Activated CD4-positive, alpha-beta T cell treated with anti-CD3 and anti-CD28 coated beads, Interleukin-2, amount 50 U/mL, for 4 hours (primary cell): Measurements from ENCODE around the gene CEBPZ.
"Not testable (repeated sequence)": the region's sequence is repeated elsewhere in the genome, so short reads cannot be mapped to it uniquely, and the experiment has no call there.

Source experiments
- DNase-seq, 2 experiments: peaks; one replicate each; pipeline ENCODE4 v3.0.0-alpha.2; 2020

Gene CEBPZ

DNA sequence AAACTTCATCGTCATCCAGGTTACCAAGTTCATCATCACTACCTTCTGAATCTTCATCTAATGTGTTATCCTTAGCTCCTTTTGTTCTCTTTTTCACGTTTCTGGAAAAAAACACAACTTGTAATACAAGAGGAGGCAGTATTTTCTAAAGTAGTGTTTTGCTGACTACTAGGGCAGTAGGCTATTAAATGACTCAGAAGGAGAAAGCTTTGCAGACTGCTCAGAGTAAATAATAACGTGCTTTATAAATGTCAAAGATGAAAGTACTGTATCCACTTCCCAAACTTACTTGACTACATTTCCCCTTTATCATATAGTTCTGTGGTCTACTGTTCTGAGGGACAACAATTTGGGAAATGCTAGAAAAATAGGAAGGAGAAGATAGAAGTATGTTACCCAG lies 19.5 kb downstream of the CEBPZ start:
- DNase-seq: no peak

DNA sequence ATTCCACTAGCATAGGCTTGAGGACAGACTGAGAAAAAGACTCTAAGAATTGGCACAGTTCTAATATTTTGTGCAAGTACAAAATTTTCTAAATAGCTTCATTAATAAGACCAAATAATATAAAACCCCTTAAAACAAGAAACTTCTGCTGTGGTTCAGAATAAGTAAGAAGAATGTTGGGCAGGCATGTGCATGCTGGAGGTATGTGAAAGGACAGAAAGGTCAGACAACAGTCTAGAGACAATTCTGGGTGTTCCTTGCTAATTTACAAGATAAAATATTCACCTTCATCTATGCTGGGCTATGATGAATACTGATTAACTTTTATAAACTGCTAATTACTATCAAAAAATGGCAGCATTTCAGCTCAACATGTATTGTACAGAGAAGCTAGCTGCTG lies 20.2 kb downstream of the CEBPZ start:
- no peak for DNase-seq

DNA sequence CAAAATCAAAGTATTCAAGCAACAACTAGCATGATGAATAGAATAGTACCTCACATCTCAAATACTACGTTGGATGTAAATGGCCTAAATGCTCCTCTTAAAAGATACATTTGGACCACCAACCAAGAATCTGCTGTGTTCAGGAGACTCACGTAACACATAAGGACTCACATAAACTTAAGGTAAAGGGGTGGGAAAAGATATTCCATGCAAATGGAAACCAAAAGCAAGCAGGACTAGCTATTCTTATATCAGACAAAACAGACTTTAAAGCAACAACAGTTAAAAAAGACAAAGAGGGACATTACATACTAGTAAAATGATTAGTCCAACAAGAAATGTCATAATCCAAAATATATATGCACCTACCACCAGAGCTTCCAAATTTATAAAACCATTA lies 24.6 kb downstream of the CEBPZ start:
- DNase-seq: not testable (repeated sequence)

DNA sequence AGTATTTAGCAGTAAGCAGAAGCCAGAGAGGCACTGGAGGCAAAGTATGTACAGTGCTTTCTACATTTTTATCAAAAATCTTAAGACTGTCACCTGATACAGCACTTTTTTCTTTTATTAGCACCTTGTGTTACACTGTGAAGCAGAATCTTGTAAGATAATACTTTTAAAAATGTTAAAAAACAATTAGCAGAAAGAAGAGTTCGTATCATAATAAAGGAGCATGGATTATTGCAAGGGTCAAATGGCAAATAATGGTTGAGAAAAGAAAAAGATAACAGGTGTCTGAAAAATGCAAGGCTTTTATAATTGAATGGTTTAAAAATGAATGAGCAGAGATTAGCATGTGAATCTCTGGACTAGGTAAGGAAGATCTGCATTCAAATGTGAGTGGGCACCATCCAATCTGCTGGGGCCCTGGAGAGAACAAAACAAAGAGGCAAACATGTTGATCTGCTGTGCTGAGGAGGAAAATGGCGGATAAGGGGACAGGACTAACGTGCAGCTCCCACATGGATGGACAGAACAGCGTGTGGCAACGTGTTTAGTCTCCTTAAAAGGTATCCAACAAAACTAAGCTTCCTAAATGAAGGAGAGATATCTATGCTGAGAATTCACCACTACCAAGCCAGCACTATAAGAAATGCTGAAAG lies 25.6 kb downstream of the CEBPZ start:
- DNase-seq: no peak

DNA sequence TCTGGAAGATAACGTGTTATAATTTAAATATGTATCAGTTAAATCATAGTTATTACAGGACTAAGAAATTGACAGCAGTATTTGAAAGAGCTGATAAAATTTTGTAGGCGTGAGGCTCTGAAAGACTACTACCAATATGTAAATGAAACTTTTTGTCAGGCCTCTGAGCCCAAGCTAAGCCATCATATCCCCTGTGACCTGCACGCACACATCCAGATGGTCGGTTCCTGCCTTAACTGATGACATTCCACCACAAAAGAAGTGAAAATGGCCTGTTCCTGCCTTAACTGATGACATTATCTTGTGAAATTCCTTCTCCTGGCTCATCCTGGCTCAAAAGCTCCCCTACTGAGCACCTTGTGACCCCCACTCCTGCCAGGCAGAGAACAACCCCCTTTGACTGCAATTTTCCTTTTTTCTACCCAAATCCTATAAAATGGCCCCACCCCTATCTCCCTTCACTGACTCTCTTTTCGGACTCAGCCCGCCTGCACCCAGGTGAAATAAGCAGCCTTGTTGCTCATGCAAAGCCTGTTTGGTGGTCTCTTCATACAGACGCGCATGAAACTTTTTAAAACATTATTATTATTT lies 26.2 kb downstream of the CEBPZ start:
- DNase-seq: not testable (repeated sequence)

DNA sequence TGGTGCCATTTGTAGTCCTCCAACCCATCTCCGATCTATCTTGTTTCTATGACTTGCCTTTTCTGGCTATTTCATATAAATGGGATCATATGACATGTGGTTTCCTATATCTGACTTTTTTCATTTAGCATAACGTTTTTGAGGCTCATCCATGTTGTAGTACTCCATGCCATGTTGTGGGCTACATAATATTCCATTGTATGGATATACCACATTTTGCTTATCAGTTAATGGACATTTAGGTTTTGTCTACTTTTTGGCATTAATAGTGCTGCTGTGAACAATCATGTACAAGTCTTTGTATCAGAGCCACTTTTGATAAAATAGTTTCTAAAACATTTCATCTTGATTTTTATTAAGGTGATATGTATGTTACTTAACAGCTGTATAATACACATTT lies 27.7 kb downstream of the CEBPZ start:
- DNase-seq: no peak

DNA sequence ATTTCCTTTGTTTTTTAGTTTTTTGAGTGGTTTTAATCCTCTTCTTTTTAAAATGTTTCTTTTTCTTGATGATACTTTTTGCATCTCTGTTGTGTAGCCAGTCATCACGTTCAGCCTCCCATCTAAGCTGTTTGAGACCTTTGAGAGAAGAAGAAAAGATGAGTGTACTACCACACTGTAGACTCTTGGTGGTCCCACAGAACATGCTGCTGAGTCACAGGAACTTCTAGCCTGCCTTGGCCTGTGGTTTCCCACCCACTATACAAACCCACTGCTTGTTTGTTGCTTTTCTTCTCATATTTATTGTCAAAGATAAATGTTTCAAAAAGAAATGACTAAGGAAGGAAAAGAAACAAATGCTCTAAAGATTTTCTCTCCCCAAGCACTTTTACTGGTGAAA lies 29.6 kb downstream of the CEBPZ start:
- peak; percentile 13 to 16 for DNase-seq

DNA sequence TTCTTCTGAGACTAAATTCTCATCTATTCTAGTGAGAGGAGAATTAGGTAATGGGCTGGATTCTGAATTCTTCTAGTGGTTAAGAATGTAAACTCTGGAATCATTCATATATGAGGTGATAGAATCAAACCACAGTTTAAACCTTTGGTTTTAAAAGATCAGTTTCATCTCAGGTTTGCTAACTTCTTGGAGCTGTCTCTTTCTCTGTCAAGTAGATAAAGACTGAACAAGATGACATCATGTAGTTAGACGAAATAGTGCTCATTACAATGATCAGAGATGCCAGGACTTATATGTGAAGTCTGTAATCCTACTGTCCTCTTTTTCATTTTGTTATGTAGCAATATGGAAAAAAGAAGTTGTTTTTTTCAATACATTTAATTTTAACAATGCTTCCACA lies 30.2 kb downstream of the CEBPZ start:
- DNase-seq: no peak

DNA sequence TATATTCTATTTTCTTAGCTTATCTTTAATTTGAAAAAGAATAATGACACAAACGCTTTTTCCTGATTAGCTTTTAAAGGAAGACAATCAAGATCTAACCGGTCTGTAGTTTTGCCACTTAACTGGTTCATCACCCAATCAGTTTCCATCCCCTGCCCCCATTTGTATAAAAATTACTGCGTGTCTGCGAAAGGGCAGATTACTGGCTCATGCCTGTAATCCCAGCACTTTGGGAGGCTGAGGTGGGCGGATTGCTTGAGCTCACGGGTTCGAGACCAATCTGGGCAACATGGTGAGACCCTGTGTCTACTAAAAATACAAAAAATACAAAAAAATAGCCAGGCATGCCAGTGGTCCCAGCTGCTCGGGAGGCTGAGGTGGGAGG lies 32.7 kb downstream of the CEBPZ start:
- DNase-seq: no peak

DNA sequence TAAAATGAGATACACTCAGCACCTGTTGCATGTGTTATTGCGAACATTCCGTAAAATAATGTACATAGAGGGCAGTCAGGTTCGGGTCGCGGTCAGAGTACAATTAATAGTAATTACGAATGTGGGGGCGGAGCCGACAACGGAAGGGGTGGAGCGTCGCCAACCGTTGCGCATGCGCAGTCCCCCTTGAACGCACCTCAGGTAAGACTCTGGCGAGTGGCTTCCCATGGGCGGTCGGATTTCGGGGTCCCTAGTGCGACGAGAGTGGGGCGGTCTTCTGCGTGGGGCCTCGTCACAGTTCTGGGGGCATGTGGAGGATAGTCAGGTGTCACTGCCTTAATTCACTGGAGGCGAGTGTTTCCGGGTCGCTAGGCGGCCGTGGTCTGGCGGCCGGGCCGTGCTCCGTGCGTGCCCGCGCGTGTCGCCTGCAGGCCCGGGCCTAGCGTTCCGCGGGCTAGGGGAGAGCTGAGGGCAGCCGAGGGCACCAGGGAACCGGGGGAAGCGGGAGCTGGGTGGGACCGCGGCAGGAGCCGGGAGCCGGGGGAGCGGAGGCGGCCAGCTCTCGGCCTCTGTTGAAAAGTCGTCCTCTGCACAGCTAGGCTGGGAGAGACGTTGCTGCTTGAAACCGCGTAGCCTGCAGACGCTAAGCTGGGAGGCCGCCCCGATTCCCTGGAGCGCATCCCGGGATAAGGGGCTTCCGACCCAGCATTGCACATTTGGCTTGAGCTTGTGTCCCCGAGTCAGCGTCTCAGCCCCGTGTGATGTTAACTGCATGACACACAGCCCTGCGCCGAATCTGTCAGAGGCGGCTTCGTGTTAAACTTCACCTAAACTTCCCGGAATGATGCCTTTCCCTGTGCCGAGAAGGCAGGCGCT lies 34.8 kb downstream of the CEBPZ start, which contains the start of gene CEBPZOS:
TSS of gene CEBPZOS (plus strand) at position 177 of the 876 bp plus-strand sequence. CDS start 3,209 bp downstream, outside the sequence.
- peak; percentile 85 to 86 for DNase-seq

DNA sequence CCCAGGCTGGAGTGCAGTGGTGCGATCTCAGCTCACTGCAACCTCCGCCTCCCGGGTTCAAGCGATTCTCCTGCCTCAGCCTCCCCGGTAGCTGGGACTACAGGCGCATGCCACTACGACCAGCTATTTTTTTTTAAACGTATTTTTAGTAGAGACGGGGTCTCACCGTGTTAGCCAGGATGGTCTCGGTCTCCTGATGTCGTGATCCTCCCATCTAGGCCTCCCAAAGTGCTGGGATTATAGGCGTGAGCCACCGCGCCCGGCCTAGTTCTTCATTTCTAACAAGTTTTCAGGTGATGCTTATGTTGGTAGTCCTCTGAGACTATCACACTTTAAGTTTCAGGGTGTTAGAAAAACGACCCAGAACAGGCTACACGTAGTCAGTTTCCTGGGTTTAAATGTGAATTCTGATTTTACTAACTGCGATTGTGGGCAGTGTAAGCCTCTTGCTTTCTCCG lies 35.5 kb downstream of the CEBPZ start:
- DNase-seq: not testable (repeated sequence)

DNA sequence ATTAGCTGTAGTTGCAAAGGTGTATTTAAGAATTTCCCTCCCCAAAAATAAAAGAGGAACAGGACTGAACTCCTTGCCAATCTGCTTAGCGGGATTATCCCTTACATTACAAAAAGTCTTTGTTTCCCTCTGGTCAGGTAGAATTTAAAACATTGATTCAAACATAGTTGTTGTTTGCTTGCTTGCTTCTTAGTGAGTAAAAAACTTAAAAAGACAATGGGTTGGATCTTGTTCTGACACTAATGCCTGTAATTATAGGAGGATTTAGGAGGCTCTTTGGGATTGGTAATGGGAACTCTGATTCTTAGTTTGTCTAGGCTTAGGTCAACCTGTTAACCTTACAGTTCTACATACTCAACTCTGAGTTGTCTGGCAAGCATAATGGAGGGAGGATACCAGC lies 38.8 kb downstream of the CEBPZ start:
- no peak for DNase-seq

DNA sequence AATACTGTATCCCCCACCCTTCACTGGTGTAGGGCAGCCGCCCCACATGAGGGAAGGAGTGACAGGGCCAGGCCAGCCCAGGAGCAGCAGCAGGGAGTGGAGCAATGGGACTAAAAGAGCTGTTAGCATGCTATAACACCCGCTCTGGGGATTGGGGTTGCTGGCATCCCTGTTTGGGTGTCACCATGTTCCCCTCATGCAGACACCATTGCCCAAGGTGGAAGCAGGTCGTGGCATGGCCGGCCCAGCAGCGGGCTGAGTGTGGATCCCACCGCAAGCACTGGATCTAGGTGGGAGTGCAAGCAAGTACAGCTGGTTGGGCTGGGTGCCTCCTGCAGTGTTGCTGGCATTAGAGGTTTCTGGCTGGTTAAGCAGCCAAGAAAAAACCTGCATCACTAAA lies 39.6 kb downstream of the CEBPZ start:
- no peak for DNase-seq

DNA sequence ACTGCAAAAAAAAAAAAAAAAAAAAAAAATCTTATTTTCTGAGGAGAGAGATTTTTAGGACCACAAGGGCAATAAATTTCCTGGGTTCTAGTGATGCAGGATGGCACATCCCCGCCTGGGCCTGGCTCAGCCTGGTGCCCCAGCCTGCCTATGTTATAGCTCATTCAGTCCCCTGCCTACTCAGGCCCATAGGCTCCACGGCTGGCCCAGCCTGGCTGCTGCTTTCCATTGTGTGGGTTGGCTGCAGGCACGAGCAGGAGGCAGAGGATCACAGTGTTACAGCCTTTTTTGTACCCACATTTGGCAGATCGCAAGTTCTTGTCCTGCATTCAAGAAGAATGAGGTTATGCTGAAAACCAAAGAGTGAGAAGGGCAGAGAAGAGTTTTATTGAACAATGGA lies 40.1 kb downstream of the CEBPZ start:
- DNase-seq: no peak

DNA sequence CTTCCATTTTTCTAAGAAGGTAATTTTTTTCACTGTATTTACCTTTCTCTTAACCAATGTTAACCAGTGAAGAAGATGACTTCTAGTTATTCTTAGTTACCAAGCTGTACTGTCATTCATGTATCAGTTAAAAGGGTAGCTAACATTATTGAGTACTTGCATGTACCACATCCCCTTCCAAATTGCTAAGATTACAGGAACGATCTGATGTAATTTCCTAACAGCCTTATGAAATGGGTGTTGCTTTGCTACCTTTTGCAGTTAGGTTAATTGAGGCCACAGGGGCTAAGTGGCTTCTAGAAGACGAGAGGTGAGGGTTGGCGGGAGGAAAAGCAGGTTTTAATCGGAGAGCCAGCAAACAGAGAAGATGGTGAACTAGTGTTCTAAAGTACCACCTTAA lies 41.1 kb downstream of the CEBPZ start:
- no peak for DNase-seq

DNA sequence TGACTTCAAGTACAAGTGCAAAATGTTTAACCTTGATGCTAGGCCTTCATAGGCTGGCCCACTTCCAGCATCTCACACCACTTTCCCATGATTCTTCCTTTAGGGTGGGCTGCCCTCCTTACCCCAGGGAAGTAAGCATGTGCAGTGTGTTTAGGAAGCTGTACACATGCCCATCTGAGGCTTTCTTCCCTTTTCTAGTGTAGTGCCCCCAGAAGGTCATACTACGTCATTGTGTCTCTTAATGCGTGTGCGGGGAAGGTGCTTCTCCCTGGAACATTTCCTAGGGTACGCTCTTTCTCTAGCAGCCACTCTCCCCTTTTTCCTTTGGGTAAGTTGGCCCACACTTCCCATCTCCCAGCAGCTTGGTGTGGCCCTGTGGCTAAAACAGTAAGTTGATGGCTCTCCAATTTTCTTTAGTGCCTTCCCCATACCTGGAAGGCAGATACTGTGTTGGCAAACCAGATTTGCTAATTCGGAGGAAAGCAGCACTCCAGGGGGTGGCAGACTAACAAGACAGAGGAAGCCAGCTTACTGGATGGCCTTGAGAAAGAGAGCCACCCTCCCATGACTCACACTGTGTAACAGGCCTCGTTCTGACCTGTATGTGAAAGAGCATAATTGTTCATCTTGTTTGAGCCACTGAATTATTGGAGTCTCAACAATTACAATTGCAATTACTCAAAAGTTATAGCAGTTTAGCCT lies 41.8 kb downstream of the CEBPZ start:
- DNase-seq: no peak

DNA sequence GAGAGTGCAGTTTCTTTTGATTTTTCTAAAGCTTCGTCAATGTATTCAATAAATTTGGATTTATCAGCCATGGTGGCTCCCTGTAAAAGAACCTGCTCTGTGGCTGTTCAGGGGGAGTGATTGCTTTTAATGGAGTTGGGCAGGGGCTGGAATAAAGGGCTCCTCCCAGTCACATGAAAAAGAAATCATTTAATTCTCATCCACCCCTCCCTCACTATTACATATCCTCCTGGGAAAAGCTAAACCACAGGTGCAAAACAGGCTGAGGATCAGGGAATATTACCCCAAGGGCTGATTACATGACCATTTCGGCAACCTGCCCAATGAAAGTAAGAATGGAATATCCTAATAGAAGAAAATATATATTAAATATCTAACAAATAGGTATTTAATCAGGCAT lies 42.8 kb downstream of the CEBPZ start, which contains the start of gene SULT6B1:
TSS of gene SULT6B1 (minus strand) at position 101 of the 400 bp plus-strand sequence. CDS start at position 71, 30 bp downstream.
- no peak for DNase-seq

DNA sequence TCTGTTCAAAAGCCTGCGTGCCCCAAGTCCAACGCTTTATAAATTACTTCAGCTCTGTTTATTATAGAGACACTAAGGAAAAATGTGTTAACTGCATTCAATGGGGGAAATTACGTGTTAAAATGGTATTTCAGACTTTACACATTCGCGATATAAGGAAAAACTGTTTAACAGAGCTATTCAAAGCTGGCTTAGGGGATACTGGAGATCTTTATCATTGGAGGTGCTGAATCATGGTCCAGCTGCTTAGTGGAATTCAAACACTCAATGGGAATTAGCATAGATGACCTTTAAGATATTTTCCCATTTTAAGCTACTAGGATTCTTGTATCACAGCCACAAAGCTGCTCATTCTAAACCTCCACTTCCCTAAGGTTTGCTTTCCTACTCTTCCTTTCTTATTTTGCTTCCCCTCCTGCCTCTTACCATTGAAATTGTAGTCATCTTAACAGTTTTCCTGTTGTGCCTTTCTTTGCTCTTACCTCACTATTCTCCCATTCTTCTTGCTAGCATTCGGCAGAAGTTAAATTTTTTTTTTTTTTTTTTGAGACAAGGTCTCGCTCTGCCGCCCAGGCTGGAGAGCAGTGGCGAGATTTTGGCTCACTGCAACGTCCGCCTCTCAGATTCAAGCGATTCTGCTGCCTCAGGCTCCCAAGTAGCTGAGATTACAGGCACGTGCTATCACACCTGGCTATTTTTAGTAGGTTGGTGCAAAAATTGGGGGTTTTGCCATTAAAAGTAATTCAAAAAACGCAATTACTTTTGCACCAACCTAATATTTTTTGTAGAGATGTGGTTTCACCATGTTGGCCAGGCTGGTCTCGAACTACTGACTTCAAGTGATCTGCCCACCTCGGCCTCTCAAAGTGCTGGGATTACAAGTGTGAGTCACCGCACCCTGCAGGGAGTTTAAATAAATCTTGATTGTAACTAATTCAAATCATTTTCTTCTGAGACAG lies 49.4 kb downstream of the CEBPZ start:
- DNase-seq: no peak

DNA sequence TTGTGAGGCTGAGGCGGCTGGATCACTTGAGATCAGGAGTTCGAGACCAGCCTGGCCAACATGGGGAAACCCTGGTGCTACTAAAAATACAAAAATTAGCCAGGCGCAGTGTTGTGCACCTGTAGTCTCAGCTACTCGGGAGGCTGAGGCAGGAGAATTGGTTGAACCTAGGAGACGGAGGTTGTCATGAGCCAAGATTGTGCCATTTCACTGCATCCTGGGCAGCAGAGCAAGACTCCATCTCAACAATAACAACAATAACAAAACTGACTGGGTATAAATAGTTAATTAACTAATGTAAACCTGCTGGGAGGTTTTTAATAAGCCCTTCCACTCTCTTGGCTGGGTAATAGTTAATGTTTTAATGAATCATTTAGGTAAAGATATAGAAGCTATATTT lies 50.8 kb downstream of the CEBPZ start:
- DNase-seq: no peak

DNA sequence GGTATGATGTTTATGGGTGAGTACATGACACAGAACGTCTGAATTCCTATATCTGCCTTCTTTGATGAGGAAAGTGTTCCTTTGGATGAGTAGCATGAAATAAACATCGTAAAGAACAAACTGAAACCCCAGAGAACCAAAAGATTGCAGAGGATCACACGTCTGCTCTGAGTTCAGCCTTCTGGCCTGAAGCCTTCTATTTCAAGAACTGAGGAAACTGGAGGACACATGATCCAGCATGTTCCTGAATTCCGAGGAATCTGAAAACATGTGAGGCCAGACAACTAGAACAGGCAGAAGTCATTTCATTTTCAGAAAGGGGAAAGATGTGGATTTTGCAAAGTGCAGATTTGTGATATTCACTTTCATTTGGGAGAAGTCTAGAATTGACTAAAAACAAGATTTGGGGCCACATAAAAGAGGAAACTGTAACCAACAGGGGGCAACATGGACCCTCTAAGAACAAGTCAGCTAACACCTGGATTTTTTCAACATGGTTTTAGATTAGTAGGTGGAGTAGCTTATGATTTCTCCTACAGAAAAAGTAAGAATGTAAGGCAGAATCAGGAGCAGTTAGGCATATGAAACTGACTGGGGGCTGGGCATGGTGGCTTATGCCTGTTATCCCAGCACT lies 51.3 kb downstream of the CEBPZ start:
- no peak for DNase-seq

DNA sequence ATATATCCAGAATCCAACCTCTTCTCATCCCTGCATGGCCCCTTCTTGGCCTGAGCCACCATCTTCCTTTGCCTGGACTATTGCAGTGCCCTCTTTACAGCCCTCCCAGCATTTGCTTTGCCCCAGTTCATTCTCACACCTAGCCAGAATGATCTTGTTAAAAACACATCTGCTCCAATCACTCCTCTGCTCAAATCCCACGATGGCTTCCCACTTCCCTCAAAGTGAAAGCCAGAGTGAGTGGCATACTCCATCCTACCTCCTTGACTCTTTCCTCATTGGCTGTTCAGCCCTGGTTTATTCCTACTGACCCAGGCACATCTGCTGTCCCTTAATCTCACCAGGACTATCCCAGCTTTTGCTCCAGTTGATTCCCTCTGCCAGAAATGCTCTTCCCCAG lies 57.7 kb downstream of the CEBPZ start:
- DNase-seq: no peak

DNA sequence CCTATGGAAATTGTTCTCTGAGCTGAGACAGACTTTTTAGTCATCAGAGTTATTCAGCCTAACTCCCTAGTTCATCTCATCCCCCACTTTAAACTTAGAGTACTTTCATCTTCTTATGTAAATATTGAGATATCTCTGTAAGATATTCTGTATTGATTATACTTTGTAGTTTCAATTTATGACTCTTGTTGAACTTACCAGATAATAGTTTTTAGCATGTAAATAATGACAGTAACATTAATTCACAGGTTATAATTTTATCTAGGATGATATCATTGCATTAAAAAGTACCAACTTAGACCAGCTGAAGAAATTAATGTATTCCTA lies 59.8 kb downstream of the CEBPZ start:
- no peak for DNase-seq
